Measurements from ENCODE around the gene ZNF771. TPM values are rescaled to one million over a fixed set of nuclear protein-coding genes. Genes with fewer than 3 reads are reported as not detected.
"Not testable (repeated sequence)": the region's sequence is repeated elsewhere in the genome, so short reads cannot be mapped to it uniquely, and the experiment has no call there.

The ZNF771 gene
- total RNA-seq, 1 experiment from 2014 or later: 8.1 TPM

DNA sequence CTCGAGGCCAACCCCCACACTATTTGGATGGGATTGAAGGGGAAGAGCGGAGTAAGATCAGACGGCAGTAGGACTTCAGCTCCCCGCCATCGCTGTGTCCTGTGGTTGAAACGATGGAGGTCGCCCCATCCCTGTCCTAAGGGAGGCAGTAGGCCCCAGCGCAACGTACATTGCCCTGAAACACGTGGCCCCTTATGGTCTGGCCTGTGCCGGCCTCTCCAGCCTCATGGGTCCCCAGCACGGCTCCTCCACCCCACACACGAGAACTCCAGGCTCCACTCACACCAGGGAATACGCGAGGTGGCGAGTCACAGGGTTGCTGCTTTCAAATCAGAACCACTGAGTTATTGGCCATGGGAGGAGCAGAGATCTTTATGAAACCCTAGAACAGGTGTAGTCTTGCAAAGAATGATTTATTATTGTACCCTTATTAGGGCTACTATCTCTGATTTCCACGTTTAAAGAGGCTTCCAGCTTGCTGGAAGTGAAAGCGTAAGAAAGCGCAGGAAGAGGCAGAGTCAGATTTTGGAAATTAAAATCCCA, 23.1 kb downstream of the ZNF771 start:
- no peak for DNase-seq (ENCODE audit: low read depth)

GRCh38 chr16:30434852-30435251, 27.4 kb downstream of the ZNF771 start:
- no peak for DNase-seq (ENCODE audit: low read depth)

- no peak for DNase-seq (ENCODE audit: low read depth)
These were observed 30.2 kb downstream of the ZNF771 start for GRCh38 chr16:30437511-30438046.

DNA sequence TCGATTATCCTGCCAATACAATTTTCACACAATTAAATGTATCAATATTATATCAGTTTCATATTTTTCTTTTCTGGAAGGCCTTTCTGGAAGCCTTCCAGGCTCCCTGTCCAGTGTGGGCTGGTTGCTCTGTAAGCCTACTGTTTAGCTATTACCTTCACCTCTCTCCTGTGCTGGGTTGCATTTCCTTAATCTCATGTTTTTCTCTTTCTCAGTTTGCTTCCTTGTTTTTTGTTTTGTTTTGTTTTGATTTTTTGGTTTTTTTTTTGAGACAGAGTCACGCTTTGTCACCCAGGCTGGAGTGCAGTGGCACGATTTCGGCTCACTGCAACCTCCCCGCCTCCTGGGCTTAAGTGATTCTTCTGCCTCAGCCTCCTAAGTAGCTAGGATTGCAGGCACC, 31.4 kb downstream of the ZNF771 start:
- DNase-seq (ENCODE audit: low read depth): no peak

- no peak for DNase-seq (ENCODE audit: low read depth)
These were observed 32.4 kb downstream of the ZNF771 start for GRCh38 chr16:30439720-30440348.

GRCh38 chr16:30443631-30444030, 36.2 kb downstream of the ZNF771 start:
- DNase-seq (ENCODE audit: low read depth): no peak

DNA sequence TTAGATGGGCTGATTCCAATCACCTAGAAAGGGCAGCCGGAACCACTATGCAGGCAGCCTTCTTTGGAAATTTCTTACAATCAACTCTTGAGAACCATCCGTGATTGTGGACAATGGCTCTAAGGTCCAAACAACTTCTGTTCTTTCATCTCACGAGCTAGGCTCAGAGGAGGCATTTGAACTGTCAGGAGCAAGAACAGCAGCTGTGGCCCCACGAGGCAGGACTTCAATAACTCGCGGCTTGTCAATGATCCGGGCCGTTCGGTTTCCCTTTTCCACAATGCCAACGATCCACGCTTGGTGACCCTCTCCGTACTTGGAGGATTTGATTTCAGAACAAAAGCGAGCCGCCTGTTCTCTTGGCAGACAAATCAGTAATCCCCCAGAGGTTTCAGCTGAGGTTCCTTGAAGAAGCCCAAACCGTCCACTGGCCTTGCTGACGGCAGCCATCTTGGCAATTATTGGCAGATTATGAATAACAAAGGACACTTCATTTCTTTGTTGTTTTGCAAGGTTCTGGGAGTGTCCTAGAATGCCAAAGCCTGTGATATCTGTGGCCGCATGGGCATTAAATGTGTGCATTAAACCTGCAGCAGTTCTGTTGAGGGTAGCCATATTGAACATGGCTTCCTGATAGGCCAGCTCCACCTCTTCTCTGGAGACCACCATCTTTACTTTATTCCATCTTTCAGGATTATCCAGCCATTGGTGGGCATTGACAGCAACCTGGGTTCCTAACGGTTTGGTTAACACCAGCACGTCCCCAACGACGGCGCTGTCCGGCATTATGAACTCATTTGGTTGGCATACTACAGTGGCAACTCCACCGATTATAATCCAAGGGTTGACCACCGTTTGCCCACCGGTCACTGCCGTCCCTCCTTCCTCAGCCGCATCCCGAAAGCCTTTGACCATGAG, 37.1 kb downstream of the ZNF771 start:
- DNase-seq (ENCODE audit: low read depth): no peak

DNA sequence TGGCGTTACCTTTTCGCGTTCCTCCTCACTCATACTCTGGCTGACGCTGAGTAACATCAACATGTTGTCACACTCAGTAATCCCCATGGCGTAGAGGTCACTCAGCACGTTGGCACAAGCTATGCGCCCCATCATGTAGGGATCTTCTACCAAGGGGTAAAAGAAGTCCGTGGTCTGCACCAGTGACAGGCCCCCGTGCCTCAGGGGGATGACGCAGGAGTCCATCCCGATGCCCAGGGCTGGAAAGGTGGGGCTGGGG, 37.7 kb downstream of the ZNF771 start:
- no peak for DNase-seq (ENCODE audit: low read depth)

- DNase-seq (ENCODE audit: low read depth): peak; percentile 97
These were observed 38.2 kb downstream of the ZNF771 start, which contains the start of gene SEPHS2 for GRCh38 chr16:30445408-30446202. Gene SEPHS2, minus strand, starts transcription at chr16:30445874. Its CDS starts 147 bp downstream, at chr16:30445727.

GRCh38 chr16:30446203-30446595, 38.8 kb downstream of the ZNF771 start:
- no peak for DNase-seq (ENCODE audit: low read depth)

GRCh38 chr16:30447512-30448226, 40.3 kb downstream of the ZNF771 start:
- DNase-seq (ENCODE audit: low read depth): no peak

DNA sequence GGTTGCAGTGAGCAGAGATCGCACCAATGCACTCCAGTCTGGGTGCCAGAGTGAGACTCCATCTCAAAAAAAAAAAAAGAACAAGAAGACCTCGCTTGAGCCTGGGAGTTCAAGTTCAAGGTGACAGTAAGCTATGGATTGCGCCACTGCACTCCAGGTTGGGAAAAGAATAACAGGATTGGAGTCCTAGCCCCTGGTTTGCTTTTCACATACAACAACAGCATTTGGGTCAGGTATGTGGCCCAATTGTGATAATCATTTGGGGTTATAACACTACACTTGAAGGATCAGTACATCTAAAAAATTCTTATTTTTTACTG, 41.7 kb downstream of the ZNF771 start:
- DNase-seq (ENCODE audit: low read depth): no peak

DNA sequence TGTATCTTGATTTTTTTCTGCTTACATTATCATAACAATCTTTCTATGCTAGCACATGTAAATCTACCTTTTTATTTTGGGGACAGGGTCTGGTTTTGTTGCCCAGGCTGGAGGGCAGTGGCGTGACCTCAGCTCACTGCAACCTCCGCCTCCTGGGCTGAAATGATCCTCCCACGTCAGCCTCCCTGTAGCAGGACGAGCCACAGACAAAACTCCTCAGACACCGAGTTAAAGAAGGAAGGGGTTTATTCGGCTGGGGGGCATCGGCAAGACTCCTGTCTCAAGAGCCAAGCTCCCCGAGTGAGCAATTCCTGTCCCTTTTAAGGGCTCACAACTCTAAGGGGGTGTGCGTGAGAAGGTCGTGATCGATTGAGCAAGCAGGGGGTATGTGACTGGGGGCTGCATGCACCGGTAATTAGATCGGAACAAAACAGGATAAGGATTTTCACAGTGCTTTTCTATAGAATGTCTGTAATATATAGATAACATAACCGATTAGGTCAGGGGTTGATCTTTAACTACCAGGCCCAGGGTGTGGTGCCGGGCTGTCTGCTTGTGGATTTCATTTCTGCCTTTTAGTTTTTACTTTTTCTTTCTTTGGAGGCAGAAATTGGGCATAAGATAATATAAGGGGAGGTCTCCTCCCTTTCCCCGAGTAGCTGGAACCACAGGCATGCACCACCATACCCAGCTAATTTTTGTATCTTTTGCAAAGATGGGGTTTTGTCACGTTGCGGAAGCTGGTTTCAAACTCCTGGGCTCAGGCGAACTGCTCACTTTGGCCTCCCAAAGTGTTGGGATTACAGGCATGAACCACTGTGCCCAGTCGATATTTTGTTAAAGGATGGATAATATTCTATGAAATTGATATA, 45.5 kb downstream of the ZNF771 start:
- DNase-seq (ENCODE audit: low read depth): not testable (repeated sequence)

DNA sequence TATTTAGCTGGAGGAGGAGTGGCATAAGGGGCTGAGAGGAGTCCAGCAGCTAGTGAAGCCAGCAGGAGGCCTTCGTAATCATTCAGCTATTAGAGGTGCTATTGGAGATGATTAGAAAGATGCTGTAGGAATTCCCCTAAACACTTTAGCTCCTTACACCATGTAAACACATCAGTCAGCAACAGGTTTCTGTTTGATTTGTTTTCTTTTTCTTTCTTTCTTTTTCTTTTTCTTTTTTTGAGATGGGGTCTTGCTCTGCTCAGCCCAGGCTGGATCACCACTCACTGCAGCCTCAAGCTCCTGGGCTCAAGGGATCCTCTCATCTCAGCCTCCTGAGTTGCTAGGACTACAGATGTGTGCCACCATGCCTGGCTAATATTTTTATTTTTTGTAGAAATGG, 48.9 kb downstream of the ZNF771 start:
- no peak for DNase-seq (ENCODE audit: low read depth)

DNA sequence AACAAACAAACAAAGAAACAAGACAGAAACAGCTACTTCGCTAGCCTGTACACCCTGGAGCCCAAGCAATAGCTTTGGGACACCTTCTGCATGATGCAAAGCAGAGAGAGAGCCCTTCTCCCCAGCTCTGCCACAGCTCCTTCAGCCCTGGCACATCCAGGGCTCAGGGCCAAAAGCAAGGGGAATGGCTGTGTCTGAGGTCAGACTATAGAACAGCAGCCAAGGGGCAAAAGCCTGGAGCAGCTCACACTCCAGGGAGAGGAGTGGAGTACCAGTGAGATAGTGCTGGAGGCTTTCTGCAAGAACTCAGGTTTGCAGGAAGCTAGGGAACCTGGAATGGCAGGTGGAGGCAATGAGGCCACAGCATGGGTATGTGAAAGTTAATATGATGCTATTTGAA, 49.9 kb downstream of the ZNF771 start:
- DNase-seq (ENCODE audit: low read depth): no peak

GRCh38 chr16:30457743-30458560, 50.5 kb downstream of the ZNF771 start:
- no peak for DNase-seq (ENCODE audit: low read depth)

DNA sequence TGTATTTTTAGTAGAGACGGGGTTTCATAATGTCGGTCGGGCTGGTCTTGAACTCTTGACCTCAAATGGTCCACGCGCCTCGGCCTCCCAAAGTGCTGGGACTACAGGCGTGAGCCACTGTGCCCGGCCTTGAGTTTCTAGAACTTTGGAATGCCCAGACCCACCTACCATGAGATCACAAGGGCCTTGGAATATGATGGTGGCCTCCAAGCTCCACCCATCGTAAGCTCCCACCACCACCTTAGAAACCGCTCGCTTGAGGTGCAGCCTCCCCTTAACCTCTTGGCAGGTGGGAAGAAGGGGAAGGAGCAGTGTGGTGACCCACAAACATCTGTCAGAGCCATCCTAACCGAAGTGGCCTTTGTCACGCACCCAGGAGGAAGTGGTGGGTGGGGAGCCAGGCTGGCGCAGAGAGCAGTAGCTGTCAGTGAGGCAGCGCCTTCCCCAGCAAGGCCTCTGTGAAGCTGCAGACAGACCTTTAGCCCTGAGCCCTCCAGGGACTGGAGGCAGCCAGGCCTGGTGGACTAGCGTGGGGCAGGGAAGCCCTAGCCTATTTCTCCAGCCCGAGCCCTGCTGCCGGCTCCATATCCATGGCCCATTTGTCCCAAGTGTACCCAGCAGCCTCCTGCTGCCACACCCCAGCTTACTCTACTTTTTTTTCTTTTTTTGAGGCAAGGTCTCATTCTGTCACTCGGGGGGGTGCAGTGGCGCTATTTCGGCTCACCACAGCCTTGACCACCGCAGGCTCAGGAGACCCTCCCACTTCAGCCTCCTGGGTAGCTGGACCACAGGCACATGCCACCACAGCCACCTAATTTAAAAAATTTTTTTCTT, 51.4 kb downstream of the ZNF771 start:
- DNase-seq (ENCODE audit: low read depth): no peak

DNA sequence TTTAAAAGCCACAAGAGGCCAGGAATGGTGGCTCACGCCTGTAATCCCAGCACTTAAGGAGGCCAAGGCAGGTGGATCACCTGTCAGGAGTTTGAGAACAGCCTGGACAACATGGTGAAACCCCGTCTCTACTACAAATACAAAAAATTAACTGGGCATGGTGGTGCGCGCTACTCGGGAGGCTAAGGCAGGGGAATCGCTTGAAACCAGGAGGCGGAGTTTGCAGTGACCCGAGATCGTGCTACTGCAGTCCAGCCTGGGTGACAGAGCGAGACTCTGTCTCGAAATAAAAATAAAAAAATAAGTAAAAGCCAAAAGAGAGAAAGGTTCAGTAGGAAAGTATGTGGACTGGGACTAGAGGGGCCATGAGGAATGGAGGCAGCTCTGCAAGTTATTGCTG, 52.0 kb downstream of the ZNF771 start:
- no peak for DNase-seq (ENCODE audit: low read depth)

- DNase-seq (ENCODE audit: low read depth): not testable (repeated sequence)
These were observed 54.0 kb downstream of the ZNF771 start for GRCh38 chr16:30461426-30461825.

All from RPMI7951 (cell line).